Middle frontal gyrus (tissue), 1 donor: Measurements from ENCODE around the gene ZNF536.
"Not testable (repeated sequence)": the region's sequence is repeated elsewhere in the genome, so short reads cannot be mapped to it uniquely, and the experiment has no call there.

Experiments
- DNase-seq: peaks from one replicate; pipeline ENCODE4 v3.0.0-alpha.2; 2015; ENCODE audit warnings: low spot score; ENCODE audit errors: extremely low spot score

The ZNF536 gene

DNA sequence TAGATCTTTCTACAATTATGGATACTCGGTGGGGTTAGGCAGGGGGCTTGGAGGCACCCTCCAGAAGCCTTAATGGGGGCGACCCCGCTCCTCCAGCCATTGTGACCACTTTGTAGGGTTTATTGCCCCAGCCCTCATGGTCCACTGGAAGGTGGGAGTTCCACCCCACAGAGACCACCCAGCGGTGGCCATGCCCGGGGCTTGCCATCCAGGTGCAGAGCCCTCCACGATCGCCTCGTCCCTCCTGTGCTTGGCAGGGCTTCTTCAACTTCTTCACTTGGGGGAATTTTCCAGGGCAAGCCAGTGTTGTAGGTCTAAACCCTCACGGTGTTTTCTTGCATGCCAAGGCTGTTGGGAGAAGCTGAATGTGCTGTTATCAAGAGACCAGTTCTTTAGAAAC, 16.1 kb downstream of the ZNF536 start:
- DNase-seq: no peak

GRCh38 chr19:30388819-30389218, 16.6 kb downstream of the ZNF536 start:
- DNase-seq: no peak

GRCh38 chr19:30390356-30390988, 18.3 kb downstream of the ZNF536 start:
- no peak for DNase-seq

- DNase-seq: no peak
Measured at GRCh38 chr19:30391052-30391451, 18.9 kb downstream of the ZNF536 start.

DNA sequence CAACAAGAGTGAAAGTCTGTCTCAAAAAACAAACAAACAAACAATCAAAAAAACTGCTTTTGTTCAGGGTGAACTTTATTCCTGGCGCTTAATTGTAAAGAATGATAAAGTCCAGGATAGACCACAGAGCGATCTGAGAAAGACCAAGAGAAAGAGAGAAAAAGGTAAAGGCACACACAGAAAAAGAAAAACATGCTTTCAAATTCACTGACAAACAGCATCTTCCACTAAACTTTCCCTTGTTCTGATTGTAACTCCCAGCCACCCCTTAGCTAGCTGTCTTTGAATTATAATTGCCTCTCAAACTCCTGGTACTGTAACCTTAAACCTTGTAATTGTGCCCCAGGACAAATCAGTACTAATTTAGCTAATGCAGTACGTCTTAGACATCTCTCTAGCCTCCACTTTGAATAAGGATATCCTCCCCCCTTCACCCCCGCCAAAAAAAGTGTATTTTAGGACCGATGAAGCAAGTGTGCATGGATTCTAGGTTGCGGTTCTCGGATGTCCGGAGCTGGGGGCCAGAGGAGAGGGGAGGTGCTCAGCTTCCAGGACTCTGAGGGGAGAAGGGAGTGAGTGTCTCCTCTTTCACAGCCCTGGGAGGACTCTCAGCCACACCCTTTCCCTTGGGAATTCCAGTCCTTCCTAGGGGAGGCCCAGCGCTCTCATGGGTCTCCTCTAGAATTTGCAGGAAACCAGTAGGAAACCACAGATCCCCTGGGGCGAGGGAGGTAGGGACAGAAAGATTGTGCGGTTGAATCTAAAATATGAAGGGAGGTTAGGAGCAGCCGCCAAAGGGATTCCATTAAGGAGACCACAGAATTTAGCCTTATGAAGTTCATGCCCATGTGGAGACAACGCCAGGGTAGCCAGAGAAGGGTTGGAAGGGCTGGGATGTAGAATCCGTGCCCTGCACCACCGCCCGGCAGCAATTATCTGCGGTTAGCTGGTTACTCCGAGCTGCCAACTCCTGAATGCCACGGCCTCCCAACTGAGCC, 19.7 kb downstream of the ZNF536 start:
- DNase-seq: no peak

- no peak for DNase-seq
Measured at GRCh38 chr19:30393046-30393445, 20.9 kb downstream of the ZNF536 start.

DNA sequence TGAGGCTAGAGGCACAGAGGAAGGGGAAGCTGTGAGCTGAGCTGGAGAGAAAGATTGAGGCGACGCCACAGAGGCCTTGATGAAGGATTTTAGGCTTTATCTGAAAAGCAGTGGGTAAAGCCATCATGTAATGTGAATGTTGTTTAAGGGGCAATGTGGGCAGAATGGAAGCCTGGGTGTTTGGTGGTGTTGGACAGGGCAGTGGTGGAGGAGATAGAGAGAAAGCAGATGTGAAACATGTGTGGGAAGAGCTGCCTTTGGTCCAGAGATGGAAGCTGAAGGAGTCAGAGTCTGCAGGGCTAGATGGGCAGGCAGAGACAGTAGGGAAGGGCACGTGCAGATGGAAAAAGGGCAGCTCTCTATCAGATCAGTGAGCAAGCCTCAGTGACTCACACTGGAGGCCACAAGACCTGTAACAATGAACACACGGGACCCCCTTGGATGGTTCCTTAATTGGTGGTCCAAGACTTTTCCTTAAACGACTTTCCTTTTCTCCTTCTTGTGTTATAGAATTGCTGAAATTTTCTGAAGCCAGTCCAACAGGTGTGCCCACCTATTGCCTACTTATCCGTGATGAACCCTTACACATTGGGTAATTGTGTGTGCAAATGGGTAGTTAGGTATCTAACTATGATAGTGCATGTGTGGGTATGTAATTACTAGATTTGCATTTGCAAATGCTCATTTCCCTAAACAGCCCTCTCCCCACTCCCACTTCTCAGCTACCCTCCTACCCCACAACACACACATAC, 21.7 kb downstream of the ZNF536 start:
- DNase-seq: no peak

DNA sequence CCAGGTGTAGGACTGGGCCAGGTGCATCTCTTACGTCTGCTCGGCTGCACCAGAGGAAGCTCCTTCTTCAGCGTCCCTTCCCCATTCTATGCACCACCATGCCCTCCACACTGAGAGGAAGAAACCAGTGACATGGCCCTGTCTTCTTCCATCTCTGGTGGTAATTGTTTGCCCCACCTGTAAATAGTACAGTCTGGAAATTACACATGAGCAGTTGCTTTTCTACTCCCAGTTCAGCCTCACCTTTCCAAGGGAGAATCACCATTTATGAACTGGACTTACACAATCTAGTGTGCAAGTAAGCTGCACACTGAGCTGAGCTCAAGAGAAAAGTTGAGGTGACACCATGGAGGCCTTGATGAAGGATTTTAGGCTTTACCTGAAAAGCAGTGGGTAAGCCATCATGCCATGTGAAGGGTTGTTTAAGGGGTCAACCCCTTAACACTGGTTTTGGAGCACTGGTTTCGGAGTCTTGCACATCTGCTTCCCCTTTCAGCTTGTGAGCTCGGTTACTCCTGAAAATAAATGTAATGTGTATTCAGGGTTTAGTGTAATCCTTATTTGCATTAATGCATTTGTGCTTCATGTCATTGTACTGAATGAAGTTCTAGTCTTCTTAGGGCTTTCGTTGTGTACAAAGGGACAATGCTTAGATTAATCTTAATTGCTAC, 22.4 kb downstream of the ZNF536 start:
- no peak for DNase-seq

GRCh38 chr19:30395283-30395682, 23.1 kb downstream of the ZNF536 start:
- DNase-seq: no peak

DNA sequence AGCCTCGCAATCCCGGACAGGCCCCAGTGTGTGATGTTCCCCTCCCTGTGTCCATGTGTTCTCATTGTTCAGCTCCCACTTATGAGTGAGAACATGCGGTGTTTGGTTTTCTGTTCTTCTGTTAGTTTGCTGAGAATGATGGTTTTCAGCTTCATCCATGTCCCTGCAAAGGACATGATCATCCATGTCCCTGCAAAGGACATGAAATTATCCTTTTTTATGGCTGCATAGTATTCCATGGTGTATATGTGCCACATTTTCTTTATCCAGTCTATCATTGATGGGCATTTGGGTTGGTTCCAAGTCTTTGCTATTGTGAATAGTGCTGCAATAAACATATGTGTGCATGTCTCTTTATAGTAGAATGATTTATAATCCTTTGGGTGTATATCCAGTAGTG, 26.4 kb downstream of the ZNF536 start:
- DNase-seq: not testable (repeated sequence)

- DNase-seq: no peak
Measured at GRCh38 chr19:30401956-30402355, 29.8 kb downstream of the ZNF536 start.

GRCh38 chr19:30402436-30403202, 30.4 kb downstream of the ZNF536 start:
- DNase-seq: no peak

DNA sequence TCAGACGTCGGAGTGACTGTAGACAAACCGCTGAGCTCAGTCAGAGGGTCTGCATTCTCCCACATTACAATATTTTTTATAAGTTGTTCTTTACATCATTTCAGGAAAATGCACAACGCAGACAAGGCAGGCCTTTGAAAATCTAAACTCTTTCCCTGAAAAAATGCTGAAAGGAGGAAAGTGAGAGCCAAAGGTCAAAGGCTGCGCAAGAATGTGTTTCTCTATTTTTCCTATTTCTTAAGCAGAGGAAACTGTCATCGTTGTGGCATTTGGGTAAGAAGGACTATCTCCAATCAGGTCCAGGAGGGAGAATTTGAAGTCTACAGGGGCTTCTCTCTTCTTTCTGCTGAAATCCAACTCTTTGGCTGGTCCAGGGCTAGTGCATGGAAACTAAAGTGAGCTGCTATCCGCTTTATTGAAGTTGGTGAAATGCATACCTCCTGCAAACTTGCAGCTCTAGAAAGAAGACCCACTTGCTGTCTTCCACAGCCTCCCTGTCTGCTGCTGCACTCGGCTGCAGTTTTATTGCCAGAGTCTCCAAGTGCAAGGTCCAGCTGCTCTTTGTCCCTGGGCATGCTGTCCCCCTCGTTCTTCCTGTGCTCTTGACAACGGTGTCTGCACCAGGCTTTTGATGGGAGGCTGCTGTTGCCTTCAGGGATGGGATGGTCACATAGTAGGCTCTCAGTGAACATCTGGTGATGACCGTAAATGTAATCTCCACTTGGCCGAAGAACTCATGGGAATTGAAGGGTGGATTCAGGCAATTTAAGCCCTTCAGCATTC, 31.2 kb downstream of the ZNF536 start:
- no peak for DNase-seq

GRCh38 chr19:30406220-30407067, 34.3 kb downstream of the ZNF536 start:
- DNase-seq: no peak

GRCh38 chr19:30407068-30407709, 35.0 kb downstream of the ZNF536 start:
- no peak for DNase-seq

GRCh38 chr19:30408734-30409301, 36.6 kb downstream of the ZNF536 start:
- DNase-seq: no peak

DNA sequence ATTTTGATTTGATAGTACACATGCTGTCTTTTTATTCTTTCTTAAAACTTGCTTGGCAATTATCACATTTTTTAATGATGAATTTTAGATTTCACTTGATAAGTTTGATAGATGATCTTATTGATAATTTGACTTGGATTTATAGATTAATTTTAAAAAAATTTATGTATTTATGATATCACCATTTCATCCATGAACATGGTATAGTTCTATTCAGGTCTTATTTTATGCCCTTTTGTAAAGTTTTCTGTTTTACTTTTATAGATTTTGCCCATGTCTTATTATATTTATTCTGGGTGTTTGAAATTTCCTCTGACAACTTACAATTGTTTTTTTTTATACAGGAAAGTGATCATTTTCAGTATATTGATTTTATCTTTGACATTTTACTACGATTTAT, 39.5 kb downstream of the ZNF536 start:
- DNase-seq: no peak

- no peak for DNase-seq
Measured at GRCh38 chr19:30416375-30416774, 44.2 kb downstream of the ZNF536 start.
